CMK (cell line): ENCODE measurements around the gene PNKP.

Experiments
- DNase-seq: peaks from one replicate; pipeline ENCODE4 v3.0.0-alpha.2; 2010; ENCODE audit warnings: low read depth

The PNKP gene

DNA sequence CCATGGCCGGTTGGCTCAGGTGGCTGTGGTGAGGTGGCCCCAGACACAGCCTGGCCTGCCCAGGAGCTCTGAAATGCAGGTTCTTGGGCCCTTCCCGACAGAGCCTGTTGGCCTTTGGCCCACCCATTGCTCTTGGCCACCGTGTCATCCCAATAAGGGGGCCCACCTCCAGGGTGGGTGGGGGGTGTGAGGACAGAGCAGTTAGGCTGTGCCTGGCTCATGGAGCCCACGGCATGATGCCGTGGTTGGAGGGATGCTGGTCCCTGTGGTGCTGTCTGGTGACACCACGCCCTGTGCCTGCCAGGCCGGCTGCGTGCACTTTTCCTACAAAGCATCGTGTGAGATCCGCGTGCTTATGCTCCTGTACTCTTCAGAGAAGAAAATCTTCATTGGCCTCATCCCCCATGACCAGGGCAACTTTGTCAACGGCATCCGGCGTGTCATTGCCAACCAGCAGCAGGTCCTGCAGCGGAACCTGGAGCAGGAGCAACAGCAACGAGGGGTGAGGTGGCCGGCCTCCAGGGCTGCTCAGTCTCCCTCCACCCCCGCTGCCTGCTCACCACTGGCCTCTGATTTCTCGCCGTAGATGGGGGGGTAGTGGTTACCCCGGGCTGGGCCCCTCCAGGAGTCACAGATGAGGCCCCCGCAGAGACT lies 7.6 kb downstream of the PNKP start:
- no peak for DNase-seq

DNA sequence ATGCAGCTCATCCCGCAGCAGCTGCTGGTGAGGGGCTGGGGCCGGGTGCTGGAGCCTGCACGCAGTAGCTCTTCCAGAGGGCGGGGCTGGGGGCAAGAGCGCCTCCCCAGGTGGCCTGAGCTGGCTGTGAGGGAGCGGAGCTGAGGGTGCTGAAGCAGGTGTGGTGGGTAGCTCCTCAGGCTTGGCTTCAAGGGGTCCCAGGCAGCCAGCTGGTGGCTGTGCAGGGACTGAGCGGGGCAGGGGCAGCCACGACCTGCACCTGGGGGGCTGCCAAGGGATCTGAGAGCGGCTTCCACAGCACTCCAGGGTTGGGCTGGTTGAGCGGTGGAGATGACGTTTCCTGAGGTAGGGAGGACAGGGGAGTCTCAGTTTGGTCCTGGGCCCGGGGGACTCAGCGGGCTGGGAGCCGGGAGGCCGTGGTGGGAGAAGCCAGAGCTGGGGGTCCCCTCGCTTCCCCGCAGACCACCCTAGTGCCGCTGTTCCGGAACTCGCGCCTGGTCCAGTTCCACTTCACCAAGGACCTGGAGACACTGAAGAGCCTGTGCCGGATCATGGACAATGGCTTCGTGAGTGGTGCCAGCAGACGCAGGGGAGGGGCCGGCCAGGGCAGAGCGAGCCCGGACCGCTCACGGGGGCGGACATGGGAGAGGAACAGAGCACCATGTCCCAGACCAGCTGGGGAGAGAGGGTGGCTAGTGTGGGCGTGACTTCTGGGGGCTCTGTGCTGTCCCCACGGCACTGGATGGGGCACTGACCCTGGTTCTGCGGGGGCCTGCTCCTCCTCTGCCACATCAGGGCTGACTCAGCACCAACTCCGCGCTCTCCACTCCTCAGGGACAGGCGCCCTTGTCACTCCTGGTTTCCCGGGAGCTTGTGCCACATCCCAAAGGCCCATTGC lies 9.0 kb downstream of the PNKP start:
- no peak for DNase-seq

- DNase-seq, result no peak
Measured at GRCh38 chr19:49857838-49858087, 9.6 kb downstream of the PNKP start.

DNA sequence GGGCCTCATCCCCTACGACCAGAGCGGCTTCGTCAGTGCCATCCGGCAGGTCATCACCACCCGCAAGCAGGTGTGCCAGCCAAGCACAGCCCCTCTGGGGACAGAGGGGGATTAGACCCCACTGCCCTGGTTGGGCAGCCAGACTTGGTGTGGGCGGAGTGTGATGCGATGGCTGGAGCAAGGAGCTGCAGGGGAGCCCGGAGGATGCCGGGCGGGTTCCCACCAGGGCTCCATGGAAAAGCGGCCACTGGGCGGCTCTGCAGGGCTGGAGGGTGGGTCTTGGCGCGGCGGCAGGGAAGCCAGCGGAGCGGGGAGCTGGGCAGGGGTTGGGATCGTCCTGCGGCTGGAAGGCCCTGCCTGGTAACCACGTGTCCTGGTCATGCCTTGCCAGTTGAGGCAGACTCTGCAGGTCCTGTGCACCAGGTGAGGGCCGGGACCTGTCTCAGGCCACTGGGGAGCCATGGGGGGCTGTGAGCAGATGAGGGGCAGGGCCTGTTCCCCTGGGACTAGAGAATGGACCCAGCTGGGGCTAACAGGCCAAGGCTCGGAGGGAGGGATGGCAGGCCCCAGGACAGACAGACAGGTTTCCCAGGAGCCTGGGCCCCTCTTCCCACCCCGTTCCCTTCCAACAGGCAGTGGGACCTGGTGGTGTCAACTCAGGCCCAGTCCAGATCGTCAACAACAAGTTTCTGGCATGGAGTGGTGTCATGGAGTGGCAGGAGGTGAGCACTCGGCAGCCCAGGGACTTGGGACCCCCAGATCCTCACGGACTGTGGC lies 10.1 kb downstream of the PNKP start:
- no peak for DNase-seq

DNA sequence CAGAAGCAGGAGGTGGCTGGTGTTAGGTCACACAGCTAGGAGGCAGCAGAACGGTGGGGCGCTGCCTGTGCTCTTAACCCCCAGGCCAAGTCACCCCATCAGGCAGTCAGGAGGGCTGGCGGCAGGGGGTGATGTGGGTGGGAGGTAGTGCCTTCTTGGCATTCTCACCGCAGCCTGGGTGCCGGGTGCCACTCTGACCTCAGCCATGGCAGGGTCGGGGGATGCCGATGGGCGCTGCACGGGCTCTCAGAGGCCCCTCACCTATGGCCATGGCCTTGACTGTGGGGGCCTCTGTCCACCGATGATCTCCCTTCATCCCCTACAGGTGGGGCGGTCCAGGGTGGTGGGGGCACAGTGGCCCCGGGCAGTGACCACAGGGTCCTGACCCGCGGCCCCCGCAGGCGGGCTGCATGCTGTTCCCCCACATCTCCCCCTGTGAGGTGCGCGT lies 10.8 kb downstream of the PNKP start:
- no peak for DNase-seq

DNA sequence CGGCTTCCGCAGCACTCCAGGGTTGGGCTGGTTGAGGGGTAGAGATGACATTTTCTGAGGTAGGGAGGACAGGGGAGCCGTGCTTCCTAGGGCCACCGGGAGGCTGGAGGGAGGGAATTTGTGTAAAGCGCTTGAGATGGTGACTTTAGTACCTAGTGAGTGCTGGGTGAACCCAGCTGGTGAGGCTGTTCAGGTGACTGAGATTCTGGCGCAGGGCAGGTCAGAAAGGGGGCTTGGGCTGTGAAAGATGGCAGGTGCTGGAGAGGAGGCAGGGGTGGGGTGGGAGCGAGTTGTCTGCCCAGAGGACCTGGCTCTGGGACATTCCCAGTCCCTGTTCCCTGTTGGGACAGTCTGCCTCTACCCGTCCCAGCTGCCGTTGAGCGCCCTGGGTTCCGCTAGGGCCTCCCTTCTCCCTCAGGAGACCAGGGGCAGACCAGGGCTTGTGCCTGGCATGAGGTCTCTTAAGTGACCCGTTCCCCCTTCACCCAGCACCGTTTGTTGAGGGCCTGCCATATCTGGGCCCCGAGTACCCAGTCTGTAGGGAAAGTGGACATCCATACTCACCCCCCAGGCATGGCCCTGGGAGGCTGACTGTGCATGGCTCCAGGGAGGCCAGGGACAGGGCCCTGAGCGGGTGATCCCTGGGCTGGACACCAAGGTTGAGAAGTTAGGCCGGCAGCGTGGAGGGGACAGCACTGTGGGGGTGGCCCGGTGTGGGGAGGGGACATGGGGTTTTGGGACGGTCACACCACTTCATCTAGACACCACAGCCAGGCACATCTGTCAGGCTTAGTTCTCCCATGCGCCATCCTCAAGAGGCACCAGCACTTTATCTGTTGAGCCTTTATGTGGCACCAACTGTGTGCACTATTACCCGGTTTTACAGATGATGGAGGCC lies 11.5 kb downstream of the PNKP start:
- no peak for DNase-seq

DNA sequence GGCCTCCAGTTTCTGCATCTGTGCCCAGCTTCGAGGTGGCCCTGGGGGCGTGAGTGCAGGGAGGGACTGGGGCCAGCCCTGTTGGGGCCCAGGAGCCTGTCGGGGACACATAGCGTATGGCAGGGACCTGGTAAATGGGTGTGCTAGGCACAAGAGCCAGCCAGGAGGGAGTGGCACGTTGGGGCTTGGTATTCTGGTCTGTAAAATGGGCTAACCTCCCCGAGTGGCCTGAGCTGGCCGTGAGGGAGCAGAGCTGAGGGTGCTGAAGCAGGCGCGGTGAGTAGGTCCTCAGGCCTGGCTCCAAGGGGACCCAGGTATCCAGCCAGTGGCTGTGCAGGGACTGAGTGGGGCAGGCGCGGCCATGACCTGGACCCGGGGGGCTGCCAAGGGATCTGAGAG lies 12.1 kb downstream of the PNKP start:
- DNase-seq, result no peak

- DNase-seq, result no peak
Measured at GRCh38 chr19:49854378-49855263, 12.8 kb downstream of the PNKP start.

DNA sequence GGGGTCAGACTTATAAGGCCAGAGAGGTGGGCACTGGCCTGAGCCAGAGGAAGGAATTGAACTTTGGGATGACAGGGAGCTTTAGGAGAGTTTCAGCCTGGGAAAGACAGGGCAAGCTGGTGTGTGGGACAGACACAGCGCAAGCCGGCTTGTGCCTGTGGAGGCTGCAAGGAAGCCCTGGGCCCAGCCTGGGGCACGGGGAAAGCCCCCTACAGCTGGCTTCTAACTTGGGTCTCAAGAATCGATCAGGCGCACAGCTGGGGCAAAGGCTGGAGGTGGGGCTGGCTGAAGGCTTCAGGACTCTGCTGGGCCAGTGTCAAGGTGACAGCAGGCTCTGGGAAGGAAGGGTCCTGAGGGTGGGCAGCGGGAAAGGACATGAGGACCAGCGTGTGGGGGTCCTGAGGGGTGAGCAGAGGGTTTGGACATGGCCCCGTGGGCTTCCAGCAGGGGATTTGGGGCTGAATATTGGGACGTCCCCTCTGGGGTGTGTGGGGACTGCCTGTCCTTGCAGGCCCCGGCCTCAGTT lies 13.5 kb downstream of the PNKP start:
- DNase-seq, result no peak

GRCh38 chr19:49852631-49853126 lies 14.7 kb downstream of the PNKP start:
- no peak for DNase-seq

DNA sequence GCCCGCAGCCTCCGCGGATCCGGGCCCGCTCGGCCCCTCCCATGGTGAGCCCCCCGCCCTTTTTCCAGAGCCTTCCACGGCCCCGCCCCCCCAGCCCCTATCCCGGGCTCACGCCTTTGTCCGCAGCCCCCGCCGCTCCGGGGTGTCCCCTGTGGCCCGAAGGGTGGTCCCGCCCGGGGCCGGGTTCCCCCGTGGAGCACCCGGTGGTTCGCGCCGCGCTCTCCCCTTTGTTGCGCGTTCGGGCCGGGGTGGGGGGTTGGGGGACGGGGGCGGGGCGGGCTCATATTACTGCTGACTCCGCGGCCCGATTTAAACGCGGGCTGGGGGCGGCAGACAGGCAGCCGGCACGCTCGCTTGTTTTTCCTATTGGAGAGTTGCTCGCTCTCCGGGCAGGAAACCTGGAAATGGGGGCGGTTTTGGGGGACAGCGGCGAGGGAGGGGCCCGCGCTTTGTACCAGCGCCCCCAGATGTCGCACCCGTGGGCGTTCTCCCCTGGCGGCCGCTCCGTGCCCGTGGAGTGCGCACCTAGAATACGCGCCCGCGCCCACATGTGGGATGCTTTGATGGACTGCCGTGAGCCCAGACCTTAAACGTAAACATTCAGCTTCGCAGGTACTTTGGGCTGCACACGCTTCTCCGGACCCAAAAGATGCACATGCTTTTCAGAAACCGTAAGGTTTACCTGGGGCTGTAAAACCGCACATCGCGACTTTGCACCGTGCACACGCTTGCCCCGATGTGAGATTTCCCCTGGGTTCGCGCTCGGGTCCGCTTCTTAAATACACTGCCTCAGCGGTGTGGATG lies 15.7 kb downstream of the PNKP start:
- no peak for DNase-seq

- DNase-seq, result peak; percentile 87
Measured at GRCh38 chr19:49850487-49851342, 16.7 kb downstream of the PNKP start, which contains the start of gene PTOV1. Gene PTOV1 (plus strand): TSS chr19:49851159.

GRCh38 chr19:49850221-49850486 lies 17.2 kb downstream of the PNKP start:
- DNase-seq, result no peak

GRCh38 chr19:49849433-49850220 lies 17.7 kb downstream of the PNKP start:
- no peak for DNase-seq

DNA sequence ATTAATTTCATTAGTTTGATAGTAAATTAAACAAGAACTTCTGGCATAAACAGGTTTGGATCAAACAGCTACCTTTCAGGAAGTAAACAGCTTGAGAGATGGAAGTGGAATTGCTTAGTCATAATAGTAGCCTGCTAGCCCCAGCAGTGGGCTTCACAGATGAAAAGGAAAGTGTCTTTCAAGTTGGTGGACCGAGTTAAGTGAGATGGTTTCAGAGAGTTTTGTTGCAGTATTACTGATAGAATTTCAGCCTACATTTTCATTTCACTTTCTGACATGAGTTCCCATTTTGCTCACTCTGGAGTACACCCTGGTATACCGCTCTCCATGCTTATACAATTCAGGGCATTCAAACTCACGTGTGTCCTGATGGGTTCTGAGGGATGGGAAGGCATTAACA lies 18.4 kb downstream of the PNKP start:
- DNase-seq, result no peak

GRCh38 chr19:49847731-49848696 lies 19.4 kb downstream of the PNKP start:
- DNase-seq, result no peak

DNA sequence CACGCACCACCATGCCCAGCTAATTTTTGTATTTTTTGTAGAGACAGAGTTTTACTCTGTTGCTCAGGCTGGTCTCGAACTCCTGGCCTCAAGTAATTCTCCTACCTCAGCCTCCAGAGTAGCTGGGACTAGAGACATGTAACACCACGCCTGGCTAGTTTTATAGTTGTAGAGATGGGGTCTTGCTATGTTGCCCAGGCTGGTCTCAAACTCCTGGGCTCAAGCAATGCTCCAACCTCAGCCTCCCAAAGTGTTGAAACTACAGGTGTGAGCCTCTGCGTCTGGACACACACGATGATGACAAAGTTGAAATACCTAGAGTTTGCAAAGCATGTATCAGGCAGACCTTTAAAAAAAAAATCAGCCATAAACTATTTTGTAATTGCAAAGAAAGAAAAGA lies 21.0 kb downstream of the PNKP start:
- no peak for DNase-seq
